Psoas muscle (tissue), 8 donors: ENCODE measurements around the gene DNM3. TPM values are rescaled to one million over a fixed set of nuclear protein-coding genes. Genes with fewer than 3 reads are reported as not detected.

Experiments used
- ATAC-seq, 4 donors: fragments of 200-7000 bp; cut with Tn5 transposase; one replicate each; pipeline ENCODE4 v1.9.1; 2020; ENCODE audit warnings: moderate library complexity in 3 of 4, mild to moderate bottlenecking in 2 of 4
- DNase-seq, 2 donors: peaks; one replicate each; pipeline ENCODE4 v3.0.0-alpha.2; 2020
- H3K27ac ChIP-seq: fragments of 200-600 bp; one replicate; pipeline ENCODE4 v1.8.0; 2022
- H3K27me3 ChIP-seq, 3 donors: fragments of 200-600 bp in 1 of 3; one replicate each; pipeline versions ENCODE4 v1.6.1 to v1.8.0; 2013 to 2022; ENCODE audit warnings: low read length in 2 of 3, mild to moderate bottlenecking in 2 of 3, moderate library complexity in 1 of 3; ENCODE audit not compliant: insufficient read depth in 3 of 3
- H3K36me3 ChIP-seq, 2 donors: fragments of 200-600 bp in 1 of 2; one replicate each; pipeline versions ENCODE4 v1.6.1 to v1.8.0; 2013 to 2022; ENCODE audit warnings: low read depth in 1 of 2, mild to moderate bottlenecking in 1 of 2, moderate library complexity in 1 of 2; ENCODE audit not compliant: insufficient read depth in 1 of 2
- H3K4me1 ChIP-seq: fragments of 200-600 bp; one replicate; pipeline ENCODE4 v1.8.0; 2022
- H3K4me3 ChIP-seq: fragments of 200-600 bp; one replicate; pipeline ENCODE4 v1.8.0; 2022; ENCODE audit warnings: mild to moderate bottlenecking
- H3K9me3 ChIP-seq: fragments of 200-600 bp; one replicate; pipeline ENCODE4 v1.8.0; 2022
- CTCF ChIP-seq: fragments of 200-600 bp; IDR thresholded peaks from one replicate; pipeline ENCODE4 v1.8.0; 2022; ENCODE audit warnings: antibody characterized with exemption
- WGBS, 3 donors: extraction: QIAGEN DNeasy Blood & Tissue Kit; methylation state at CpG; one replicate each; pipeline versions ENCODE4 v1.1.6 to v1.1.7; 2013; 5-methylcytosine and 5-hydroxymethylcytosine counted together
- intact Hi-C, 2 donors: fragments of 100-400 bp; cut with DNase I; formaldehyde crosslinking; loops; one replicate each; pipeline versions ENCODE4 v1.11.0 to v1.14.2; 2022
- polyA plus RNA-seq, 3 donors: library from polyadenylated mRNA; stranded (reverse); fragments of 200-250 nt; gene quantifications; one replicate each; pipeline ENCODE4 v1.2.3, GENCODE V29; 2013
- total RNA-seq, 4 donors: library from RNA; stranded (reverse); fragmentation: NEBNext Ultra II Directional in 2 of 4; extraction: Animal tissue kit (Norgen Biotek cat#: 25700) in 2 of 4; gene quantifications; one replicate each; pipeline versions ENCODE4 v1.2.1 to v1.2.4, GENCODE V29; 2021 to 2023
- donor health status: healthy with polysubstance abuse.
- donor health status: DM: no; HTN: no; CAD: no; lungs with moderate emphysema.
- donor health status: Bipolar disorder and iron deficiency.
- donor health status: healthy.
- donor health status: DM: yes; HTN: yes; CAD: no.
- donor health status: DM: no; HTN: no; CAD: no.
- donor health status: DM: no; HTN: no; CAD: no.
- donor health status: DM: yes; HTN: yes; CAD: no.

Gene DNM3
- total and polyA plus RNA-seq, 7 donors, result 0.31 to 1.0 (median 0.77) TPM

GRCh38 chr1:172003766-172004530, 162.7 kb downstream of the DNM3 start:
- intact Hi-C loops, result loop anchor here in 1 of 2 donors (5.0 kb wide), 1 partner anchor 393 kb away; no protein-coding TSS in a partner anchor
- no peak for TF ChIP-seq CTCF

DNA sequence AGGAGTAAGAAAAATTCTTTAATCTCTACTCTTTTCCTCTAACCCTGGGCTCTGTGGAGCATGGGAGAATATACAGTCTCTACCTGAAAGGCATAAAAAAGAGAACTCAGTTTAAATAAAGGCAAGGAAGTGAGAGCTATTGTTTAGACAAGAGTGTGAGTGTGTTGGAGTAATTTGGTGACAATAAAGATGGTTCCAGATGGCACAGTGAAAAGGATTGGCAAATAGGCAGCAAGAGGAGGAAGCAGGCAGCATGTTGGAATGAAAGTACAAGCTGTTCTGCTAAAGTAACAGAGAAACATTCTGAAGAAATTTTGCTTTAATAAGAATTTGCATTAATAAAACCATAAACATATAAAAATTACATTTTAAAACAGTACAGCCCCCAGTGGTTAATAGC, 163.4 kb downstream of the DNM3 start:
- DNase-seq (no peak), ATAC-seq (no peak)
- no peak overlapping the region for H3K4me3 ChIP-seq
- H3K9me3 ChIP-seq, result no peaks in the 10 kb centered on the region
- TF ChIP-seq CTCF, result no peak
- no peaks in the 10 kb centered on the region for H3K36me3 ChIP-seq
- no peaks in the 10 kb centered on the region for H3K4me1 ChIP-seq
- no peak overlapping the region for H3K27ac ChIP-seq
- intact Hi-C loops, result loop anchor here in 1 of 2 donors (5.0 kb wide), 1 partner anchor 393 kb away; no protein-coding TSS in a partner anchor
- H3K27me3 ChIP-seq, result no peaks in the 10 kb centered on the region

More at GRCh38 chr1:172003766-172004530, 162.7 kb downstream of the DNM3 start:
- Histone ChIP-seq H3K4me3 (no peak overlapping the region), H3K4me1 (no peaks in the 10 kb centered on the region), H3K27ac (no peak overlapping the region), H3K27me3 (no peaks in the 10 kb centered on the region), H3K9me3 (no peaks in the 10 kb centered on the region), H3K36me3 (no peaks in the 10 kb centered on the region)
- WGBS, 3 donors, result 87 to 89% (median 88%) methylated on average over 3 of the region's 3 CpGs
- DNase-seq (no peak), ATAC-seq (no peak)

DNA sequence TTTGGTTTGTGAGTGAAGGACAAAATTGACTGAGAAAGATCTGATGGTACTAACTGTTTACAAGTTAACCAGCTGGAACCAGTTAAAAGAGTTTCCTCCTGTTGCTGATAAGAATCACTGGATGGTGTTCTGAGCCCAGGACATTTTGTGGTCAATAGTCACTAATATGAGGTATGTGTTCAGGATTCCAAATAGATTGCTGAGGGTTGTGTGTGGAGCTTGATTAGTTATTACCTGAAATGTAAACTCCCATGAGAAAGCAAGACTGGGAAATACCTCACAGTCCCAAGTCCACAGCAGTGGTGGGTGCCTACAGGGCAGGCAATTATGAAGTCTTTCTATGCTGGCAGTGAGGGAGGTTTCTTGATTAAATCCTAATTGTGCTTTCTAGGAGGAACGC, 164.6 kb downstream of the DNM3 start:
- no peak for DNase-seq
- no peaks in the 10 kb centered on the region for H3K27me3 ChIP-seq
- TF ChIP-seq CTCF, result no peak
- no peaks in the 10 kb centered on the region for H3K4me1 ChIP-seq
- H3K27ac ChIP-seq, result no peak overlapping the region
- WGBS, 3 donors, result 90 to 94% (median 92%) methylated on average over 1 of the region's 1 CpG
- no peaks in the 10 kb centered on the region for H3K36me3 ChIP-seq
- H3K9me3 ChIP-seq, result peaks cover 4% of the 10 kb centered on the region
- H3K4me3 ChIP-seq, result no peak overlapping the region
- intact Hi-C loops, result no loop called here
- ATAC-seq, result no peak

- H3K27me3 ChIP-seq, result no peaks in the 10 kb centered on the region
- ATAC-seq (no peak), DNase-seq (no peak)
- H3K36me3 ChIP-seq, result no peaks in the 10 kb centered on the region
- intact Hi-C loops, result no loop called here
- H3K4me1 ChIP-seq, result no peaks in the 10 kb centered on the region
- no peak for TF ChIP-seq CTCF
- H3K27ac ChIP-seq, result no peak overlapping the region
- H3K9me3 ChIP-seq, result peaks cover 4% of the 10 kb centered on the region
- H3K4me3 ChIP-seq, result no peak overlapping the region
Measured at GRCh38 chr1:172006660-172007059, 165.4 kb downstream of the DNM3 start.
